Smooth muscle cell (in vitro differentiated cells): ENCODE results near the gene TMPRSS11A. TPM values are rescaled to one million over a fixed set of nuclear protein-coding genes. Genes with fewer than 3 reads are reported as not detected.

Source experiments
- DNase-seq: peaks from one replicate; lab custom pipeline; 2025; ENCODE audit not compliant: unreplicated experiment; lab: John Stamatoyannopoulos, UW
- H2AFZ ChIP-seq: fragments of 200-600 bp; sonication (generic); 2 replicates; pipeline ENCODE4 v1.6.0; 2016; ENCODE audit warnings: antibody characterized with exemption, low read depth, mild to moderate bottlenecking
- H3F3A ChIP-seq: fragments of 200-600 bp; sonication (generic); 2 replicates; pipeline ENCODE4 v1.6.0; 2017; ENCODE audit warnings: antibody characterized with exemption, low read depth
- H3K27ac ChIP-seq: fragments of 200-600 bp; sonication (generic); 2 replicates; pipeline ENCODE4 v1.5.1; 2016; ENCODE audit warnings: low read depth, mild to moderate bottlenecking
- H3K27me3 ChIP-seq: fragments of 200-600 bp; sonication (generic); 2 replicates; pipeline ENCODE4 v1.6.1; 2016; ENCODE audit warnings: low read depth, mild to moderate bottlenecking
- H3K36me3 ChIP-seq: fragments of 200-600 bp; sonication (generic); 2 replicates; pipeline ENCODE4 v1.5.1; 2016; ENCODE audit warnings: low read depth
- H3K4me1 ChIP-seq: fragments of 200-600 bp; sonication (generic); 2 replicates; pipeline ENCODE4 v1.5.1; 2016; ENCODE audit warnings: low read depth
- H3K4me2 ChIP-seq: fragments of 200-600 bp; sonication (generic); 2 replicates; pipeline ENCODE4 v1.6.0; 2016; ENCODE audit warnings: mild to moderate bottlenecking
- H3K4me3 ChIP-seq: fragments of 200-600 bp; sonication (generic); 2 replicates; pipeline ENCODE4 v1.5.1; 2016; ENCODE audit warnings: mild to moderate bottlenecking
- H3K79me2 ChIP-seq: fragments of 200-600 bp; sonication (generic); 2 replicates; pipeline ENCODE4 v1.6.0; 2016; ENCODE audit warnings: low read depth, mild to moderate bottlenecking
- H3K9ac ChIP-seq: fragments of 200-600 bp; sonication (generic); 2 replicates; pipeline ENCODE4 v1.6.0; 2016; ENCODE audit warnings: low read depth
- H3K9me3 ChIP-seq: fragments of 200-600 bp; sonication (generic); replicated peaks from 2 replicates; pipeline ENCODE4 v1.5.1; 2016; ENCODE audit warnings: low read depth
- H4K20me1 ChIP-seq: fragments of 200-600 bp; sonication (generic); 2 replicates; pipeline ENCODE4 v1.6.0; 2016; ENCODE audit warnings: low read depth
- WGBS: methylation state at CpG from one replicate; pipeline ENCODE4 v1.1.7; 2016; ENCODE audit warnings: low lambda C conversion rate; 5-methylcytosine and 5-hydroxymethylcytosine counted together
- polyA plus RNA-seq: library from polyadenylated mRNA; unstranded; fragments of >200 nt; fragmentation: Nextera tagmentation; extraction: Ambion mirVana; gene quantifications from 2 replicates; pipeline ENCODE4 v1.2.1, GENCODE V29; 2016
- total RNA-seq: library from RNA; depleted of rRNA; stranded (reverse); fragments of >200 nt; gene quantifications from 2 replicates; pipeline ENCODE4 v1.2.3, GENCODE V29; 2014
- TF ChIP-seq, protein P1 (sequence below): fragments of 200-600 bp; sonication (generic); IDR thresholded peaks from 2 replicates; pipeline ENCODE4 v1.5.1; 2017; ENCODE audit warnings: borderline replicate concordance, mild to moderate bottlenecking, antibody characterized with exemption; ENCODE audit not compliant: insufficient read depth, poor library complexity, severe bottlenecking

Gene TMPRSS11A
- total and polyA plus RNA-seq, 2 experiments from 2014 or later, result 2.8 TPM; not detected in 1

DNA sequence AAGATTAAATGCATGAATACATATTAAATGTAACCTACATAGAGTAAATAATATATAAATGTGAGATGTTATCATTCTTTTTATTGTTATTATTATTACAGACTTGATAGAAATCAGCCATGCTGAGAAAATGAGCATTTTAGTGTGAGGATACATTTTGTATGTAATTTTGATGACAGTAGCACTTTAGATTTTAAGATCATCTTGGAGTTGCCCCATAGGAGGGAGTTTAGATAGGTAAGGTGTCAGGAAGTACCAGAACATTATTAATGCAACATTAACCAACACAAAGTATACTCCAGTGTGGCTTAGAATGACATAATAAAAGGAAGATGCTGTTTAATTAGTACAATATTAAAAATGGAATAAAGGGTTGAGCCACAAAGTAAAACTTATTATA, 8.4 kb downstream of the TMPRSS11A start:
- TF ChIP-seq, protein P1, sequence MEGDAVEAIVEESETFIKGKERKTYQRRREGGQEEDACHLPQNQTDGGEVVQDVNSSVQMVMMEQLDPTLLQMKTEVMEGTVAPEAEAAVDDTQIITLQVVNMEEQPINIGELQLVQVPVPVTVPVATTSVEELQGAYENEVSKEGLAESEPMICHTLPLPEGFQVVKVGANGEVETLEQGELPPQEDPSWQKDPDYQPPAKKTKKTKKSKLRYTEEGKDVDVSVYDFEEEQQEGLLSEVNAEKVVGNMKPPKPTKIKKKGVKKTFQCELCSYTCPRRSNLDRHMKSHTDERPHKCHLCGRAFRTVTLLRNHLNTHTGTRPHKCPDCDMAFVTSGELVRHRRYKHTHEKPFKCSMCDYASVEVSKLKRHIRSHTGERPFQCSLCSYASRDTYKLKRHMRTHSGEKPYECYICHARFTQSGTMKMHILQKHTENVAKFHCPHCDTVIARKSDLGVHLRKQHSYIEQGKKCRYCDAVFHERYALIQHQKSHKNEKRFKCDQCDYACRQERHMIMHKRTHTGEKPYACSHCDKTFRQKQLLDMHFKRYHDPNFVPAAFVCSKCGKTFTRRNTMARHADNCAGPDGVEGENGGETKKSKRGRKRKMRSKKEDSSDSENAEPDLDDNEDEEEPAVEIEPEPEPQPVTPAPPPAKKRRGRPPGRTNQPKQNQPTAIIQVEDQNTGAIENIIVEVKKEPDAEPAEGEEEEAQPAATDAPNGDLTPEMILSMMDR, result no peak
- Histone ChIP-seq H2AFZ (no peak overlapping the region), H3K27ac (no peak overlapping the region), H3K4me1 (no peaks in the 10 kb centered on the region), H3F3A (no peaks in the 10 kb centered on the region), H3K4me3 (no peak overlapping the region), H3K4me2 (no peak overlapping the region), H3K9ac (no peak overlapping the region), H4K20me1 (no peaks in the 10 kb centered on the region), H3K9me3 (no peaks in the 10 kb centered on the region), H3K27me3 (no peaks in the 10 kb centered on the region), H3K36me3 (no peaks in the 10 kb centered on the region), H3K79me2 (no peaks in the 10 kb centered on the region)
- no peak for DNase-seq

DNA sequence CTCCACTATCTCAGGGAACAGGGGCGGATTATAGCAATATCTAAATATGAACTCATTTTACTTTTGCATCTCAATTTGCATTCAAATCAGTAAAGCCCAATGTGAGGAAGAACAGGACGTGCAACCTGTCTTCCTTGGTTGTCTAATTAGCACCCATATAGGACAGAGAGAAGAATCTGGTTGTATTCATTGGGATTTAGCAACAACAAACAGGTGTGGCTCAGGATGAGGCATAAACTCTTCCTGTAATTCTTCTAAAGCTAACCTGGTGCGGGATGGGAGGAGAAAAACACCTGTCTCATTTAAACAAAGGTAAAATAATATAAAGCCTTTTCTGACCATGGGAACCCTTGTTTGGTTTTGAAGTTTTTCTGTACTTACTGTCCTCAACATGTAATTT, 22.2 kb downstream of the TMPRSS11A start:
- Histone ChIP-seq H3K4me2 (no peak overlapping the region), H3K9me3 (peaks cover 4% of the 10 kb centered on the region), H3K79me2 (no peaks in the 10 kb centered on the region), H3F3A (no peaks in the 10 kb centered on the region), H2AFZ (no peak overlapping the region), H3K9ac (no peak overlapping the region), H3K4me1 (no peaks in the 10 kb centered on the region), H3K4me3 (no peak overlapping the region), H3K27ac (no peak overlapping the region), H4K20me1 (no peaks in the 10 kb centered on the region), H3K36me3 (no peaks in the 10 kb centered on the region), H3K27me3 (no peaks in the 10 kb centered on the region)
- WGBS, result 81% methylated on average over 3 of the region's 3 CpGs
- DNase-seq, result no peak
- TF ChIP-seq, protein P1, result no peak

DNA sequence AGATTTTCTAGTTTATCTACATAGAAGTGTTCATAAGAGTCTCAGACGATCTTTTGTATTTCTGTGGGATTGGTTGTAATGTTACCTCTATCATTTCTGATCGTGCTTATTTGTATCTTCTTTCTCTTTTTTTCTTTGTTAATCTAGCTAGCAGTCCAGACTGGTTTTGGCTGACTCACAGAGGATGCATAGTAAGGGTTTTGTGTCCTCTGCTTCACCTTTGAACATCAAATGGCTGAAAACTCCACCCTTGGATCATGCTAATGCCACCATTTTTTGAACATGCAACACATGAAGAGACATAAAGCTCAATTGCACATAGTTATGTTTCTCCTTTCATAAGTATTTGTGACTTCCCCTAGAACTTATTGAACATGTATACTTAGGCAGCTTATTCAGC, 22.8 kb downstream of the TMPRSS11A start:
- 89% methylated on average over 2 of the region's 2 CpGs for WGBS
- Histone ChIP-seq H3K27me3 (no peaks in the 10 kb centered on the region), H3K4me3 (no peak overlapping the region), H2AFZ (no peak overlapping the region), H3K4me2 (no peak overlapping the region), H3K9me3 (peaks cover 4% of the 10 kb centered on the region), H3K4me1 (no peaks in the 10 kb centered on the region), H3K79me2 (no peaks in the 10 kb centered on the region), H3K9ac (no peak overlapping the region), H4K20me1 (no peaks in the 10 kb centered on the region), H3K27ac (no peak overlapping the region), H3K36me3 (no peaks in the 10 kb centered on the region), H3F3A (no peaks in the 10 kb centered on the region)
- TF ChIP-seq, protein P1, result no peak
- no peak for DNase-seq

DNA sequence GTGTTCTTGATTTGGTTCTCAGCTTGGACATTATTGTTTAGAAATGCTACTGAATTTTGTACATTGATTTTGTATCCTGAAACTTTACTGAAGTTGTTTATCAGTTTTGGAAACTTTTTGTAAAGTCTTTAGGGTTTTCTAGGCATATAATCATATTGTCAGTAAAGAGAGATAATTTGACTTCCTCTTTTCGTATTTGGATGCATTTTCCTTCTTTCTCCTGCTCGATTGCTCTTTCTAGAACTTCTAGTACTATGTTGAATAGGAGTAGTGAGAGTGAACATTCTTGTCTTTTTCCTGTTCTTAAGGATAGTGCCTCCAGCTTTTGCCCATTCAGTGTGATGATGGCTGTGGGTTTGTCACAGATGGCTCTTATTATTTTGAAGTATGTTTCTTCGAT, 24.1 kb downstream of the TMPRSS11A start:
- 91% methylated on average over 3 of the region's 3 CpGs for WGBS
- TF ChIP-seq, protein P1, result no peak
- no peaks in the 10 kb centered on the region for H3K79me2 ChIP-seq

More for the DNA sequence above, 24.1 kb downstream of the TMPRSS11A start:
- H3K36me3 ChIP-seq, result no peaks in the 10 kb centered on the region
- H3K9ac ChIP-seq, result no peak overlapping the region
- H3K4me3 ChIP-seq, result no peak overlapping the region
- DNase-seq, result no peak
- no peaks in the 10 kb centered on the region for H3K27me3 ChIP-seq
- peaks cover 4% of the 10 kb centered on the region for H3K9me3 ChIP-seq
- H2AFZ ChIP-seq, result no peak overlapping the region
- no peak overlapping the region for H3K27ac ChIP-seq
- no peaks in the 10 kb centered on the region for H3K4me1 ChIP-seq
- H4K20me1 ChIP-seq, result no peaks in the 10 kb centered on the region
- H3F3A ChIP-seq, result no peaks in the 10 kb centered on the region
- no peak overlapping the region for H3K4me2 ChIP-seq
